GM18870 (cell line): ENCODE data around the gene ST8SIA2.

Source experiments
- ATAC-seq: cut with Tn5 transposase; IDR thresholded peaks from one replicate; pipeline ENCODE4 v1.9.1; 2021; ENCODE audit warnings: moderate library complexity; ENCODE audit not compliant: unreplicated experiment

The ST8SIA2 gene

DNA sequence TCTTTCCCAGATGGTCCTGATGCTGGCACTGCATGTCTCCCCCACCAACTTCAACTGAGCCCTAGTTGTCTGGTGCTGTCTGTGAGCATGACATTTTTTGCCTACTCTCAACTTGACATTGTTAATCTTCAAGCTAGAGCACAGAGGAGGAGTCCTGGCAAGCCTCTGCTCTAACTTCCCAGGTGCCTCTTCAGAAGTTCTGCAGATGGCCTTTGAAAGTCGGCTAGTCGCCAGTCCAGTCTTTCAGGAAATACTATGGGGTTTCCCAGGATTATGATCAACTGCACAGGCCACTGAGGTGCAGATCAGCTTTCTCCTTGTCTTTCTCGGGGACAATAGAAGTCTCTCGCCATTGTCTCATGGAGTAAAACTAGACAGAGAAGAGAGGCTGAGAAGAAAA lies 86.7 kb downstream of the ST8SIA2 start:
- no peak for ATAC-seq

GRCh38 chr15:92485441-92485840 lies 91.8 kb downstream of the ST8SIA2 start:
- ATAC-seq = no peak

- no peak for ATAC-seq
Observed at GRCh38 chr15:92492551-92493115, 99.0 kb downstream of the ST8SIA2 start.

DNA sequence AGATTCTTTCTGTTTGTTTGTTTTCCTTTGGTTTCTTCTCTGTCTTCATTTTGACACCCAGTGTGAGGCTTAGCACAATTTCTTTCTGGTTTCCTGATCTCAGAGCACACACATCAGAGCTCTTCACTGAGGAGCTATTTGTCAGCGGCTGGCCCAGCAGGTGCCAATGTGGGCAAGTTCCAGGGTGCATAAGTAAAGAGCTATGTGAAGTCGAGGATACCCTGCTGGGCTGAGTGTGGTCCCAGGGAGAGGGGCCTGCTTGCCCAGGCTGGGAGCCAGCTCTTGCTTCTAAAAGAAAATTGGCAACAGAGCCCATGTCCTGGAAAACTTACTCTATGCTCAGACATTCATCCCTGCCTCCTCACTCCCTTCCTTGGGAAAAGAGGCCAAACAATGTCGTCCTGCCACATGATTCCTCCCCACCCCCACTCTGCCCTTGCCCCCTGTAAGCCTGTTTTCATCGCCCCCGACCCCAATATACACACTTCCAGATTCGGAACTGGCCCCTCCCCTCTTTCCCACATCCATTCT lies 101.2 kb downstream of the ST8SIA2 start:
- no peak for ATAC-seq

DNA sequence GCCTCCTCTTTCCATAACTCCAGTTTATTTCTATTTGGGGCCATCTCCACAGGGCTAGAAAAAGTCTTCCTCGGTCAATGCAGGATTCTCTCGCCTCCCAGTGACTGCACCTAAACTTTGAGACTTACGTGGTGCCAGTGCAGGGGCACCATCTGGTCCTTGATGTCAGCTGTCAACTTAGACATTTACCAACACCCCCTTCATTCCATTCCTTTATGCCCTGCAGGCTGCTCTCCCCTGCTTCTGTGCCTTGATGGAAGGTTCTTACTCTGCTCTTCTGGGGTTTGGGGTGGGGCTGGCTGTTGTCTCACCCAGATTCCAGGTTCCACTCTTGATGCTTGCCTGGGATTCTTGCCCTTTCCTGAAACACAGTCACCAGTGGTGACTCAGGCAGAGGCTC lies 101.8 kb downstream of the ST8SIA2 start:
- no peak for ATAC-seq

DNA sequence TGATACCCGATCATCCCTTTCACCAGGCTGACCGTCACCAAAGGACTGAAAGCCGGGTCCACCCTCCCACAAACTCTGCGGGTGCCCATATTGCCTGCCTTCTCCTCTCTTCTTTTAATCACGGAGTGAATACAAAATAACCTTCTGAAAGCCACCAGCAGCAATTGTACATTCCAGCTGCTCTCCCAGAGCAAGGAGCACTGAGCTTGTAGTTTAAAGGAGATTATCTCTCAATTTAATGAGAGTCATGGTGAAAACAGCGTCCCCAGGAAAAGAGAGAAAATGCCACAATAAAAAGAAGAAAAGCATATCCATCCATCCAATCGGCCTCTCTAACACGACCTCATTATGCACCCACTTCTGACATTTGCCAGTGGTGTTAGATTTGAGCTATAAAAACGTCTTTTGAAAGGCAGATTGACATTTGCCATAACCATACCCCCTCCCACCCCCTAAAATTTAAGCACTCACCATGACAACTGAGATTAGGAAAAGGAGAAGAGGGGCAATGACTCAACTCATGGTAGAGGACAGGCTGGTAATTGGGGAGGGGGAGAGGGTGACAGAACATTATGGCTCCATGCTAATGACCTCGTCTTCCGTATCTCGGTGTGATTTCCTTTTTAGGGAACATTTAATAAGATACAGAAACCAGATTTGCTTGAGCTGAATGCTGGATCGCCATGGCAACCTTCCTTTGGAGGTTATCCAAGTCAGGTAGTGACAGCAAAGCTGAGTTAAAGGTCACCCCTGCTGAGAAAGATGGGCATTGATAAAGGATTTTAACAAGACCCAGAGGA lies 106.2 kb downstream of the ST8SIA2 start:
- ATAC-seq = no peak

DNA sequence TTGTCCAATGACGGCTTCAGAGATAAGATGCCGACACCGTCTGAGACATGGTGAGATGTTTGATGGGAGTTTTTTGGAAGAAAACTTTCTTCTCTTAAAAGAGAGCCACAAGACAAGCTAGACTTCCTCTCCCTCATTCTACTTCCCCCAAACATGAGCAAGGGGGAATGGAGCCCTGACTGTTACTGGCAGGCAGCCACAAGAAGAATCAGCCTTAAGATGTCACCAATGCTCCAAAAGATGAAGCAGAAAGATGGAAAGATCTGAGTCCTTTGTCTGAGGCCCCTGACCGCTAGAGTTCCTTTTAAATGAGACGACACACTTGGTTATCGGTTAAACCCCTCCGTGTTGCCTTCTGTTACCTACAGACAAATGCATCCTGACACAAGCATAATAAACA lies 108.7 kb downstream of the ST8SIA2 start:
- ATAC-seq = no peak

GRCh38 chr15:92502930-92503857 lies 109.5 kb downstream of the ST8SIA2 start:
- ATAC-seq = no peak

- ATAC-seq = no peak
Observed at GRCh38 chr15:92503889-92504288, 110.2 kb downstream of the ST8SIA2 start.

DNA sequence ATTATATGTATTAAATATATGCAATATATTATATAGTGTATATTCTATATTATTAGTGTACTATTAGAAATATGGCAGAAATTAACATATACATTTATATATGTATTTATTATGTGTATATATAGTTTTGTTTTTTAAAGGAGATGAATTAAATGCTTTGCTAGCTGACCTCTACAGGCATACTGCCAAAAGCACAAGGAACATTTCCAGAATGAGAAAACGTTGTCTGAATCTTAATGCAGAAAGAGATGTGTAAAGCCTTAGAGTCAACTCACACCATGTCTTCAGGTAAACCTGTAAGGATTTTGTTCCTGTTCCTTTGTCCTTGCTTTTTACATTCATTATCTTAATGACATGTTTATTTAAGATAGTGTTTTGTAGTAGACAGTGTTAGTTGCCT lies 111.9 kb downstream of the ST8SIA2 start:
- ATAC-seq = no peak

DNA sequence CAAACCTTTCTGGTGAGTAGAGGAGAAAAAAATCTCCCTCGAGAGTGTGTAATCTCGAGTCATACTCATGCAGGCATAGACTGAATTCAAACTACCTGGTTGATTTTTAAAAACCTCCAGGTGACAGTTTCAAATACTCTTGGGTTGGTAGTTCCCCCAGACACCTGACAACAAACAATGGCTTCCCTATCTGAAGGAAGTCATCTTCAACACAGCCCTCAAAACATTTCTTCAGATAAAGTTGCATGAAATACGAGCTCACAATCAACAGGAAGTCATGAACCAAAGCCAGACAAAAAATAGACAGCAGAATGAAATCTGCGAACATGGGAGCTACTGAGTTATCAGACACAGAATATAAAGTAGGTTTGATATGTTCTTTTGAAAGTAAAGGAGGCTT lies 112.8 kb downstream of the ST8SIA2 start:
- no peak for ATAC-seq

- ATAC-seq = no peak
Observed at GRCh38 chr15:92510163-92510882, 116.6 kb downstream of the ST8SIA2 start.
